ENCODE measurements around the gene TNIK. TPM values are rescaled to one million over a fixed set of nuclear protein-coding genes. Genes with fewer than 3 reads are reported as not detected.
"Not testable (repeated sequence)": the region's sequence is repeated elsewhere in the genome, so short reads cannot be mapped to it uniquely, and the experiment has no call there.

The TNIK gene
- total RNA-seq, 2 donors from 2014 or later = 13.6 to 16.0 TPM

DNA sequence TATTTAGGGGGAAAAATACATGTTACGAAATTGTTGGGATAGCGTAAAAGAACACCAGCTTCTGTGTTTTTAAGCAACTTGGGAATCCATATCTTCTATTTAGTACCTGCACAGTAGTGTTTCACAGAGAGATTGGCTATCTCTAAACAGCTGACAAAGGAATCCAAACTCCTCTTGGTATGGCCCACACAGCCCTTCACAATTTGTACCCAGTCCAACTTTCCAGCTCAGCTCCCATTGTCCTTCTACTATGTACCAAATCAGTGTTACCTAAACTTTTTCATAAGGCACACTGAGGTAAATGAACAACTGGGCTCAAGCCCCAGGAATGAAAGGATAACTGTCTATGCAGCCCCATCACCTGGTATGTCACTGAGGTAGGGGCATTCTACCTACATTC is 61.9 kb downstream of the TNIK start:
- ATAC-seq (no peak), DNase-seq (no peak)
- intact Hi-C loops (cut with DNase I) = loop anchor here in 1 of 2 donors (5.0 kb wide), 1 partner anchor 66 kb away; no protein-coding TSS in a partner anchor

DNA sequence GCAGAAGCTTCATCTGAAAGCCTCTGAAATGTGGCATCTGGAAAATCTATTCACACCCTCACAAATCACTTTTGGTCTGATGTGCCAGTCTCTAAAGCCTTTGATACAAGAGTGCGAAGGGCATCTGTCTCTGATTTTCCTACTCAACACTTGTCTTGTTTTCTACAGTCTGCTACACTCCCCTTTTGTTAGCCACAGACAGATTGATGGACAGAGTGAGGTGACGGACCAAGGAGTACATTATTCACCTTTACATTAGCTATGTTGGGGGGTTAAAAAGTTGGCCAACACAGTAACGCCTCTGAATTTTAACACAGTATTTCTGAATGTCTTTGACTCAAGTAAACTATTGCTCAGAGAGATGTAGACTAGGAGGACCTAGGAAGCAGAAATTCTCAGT is 63.1 kb downstream of the TNIK start:
- no peak for ATAC-seq
- intact Hi-C loops (cut with DNase I) = loop anchor here in 1 of 2 donors (5.0 kb wide), 1 partner anchor 65 kb away; no protein-coding TSS in a partner anchor
- no peak for DNase-seq

DNA sequence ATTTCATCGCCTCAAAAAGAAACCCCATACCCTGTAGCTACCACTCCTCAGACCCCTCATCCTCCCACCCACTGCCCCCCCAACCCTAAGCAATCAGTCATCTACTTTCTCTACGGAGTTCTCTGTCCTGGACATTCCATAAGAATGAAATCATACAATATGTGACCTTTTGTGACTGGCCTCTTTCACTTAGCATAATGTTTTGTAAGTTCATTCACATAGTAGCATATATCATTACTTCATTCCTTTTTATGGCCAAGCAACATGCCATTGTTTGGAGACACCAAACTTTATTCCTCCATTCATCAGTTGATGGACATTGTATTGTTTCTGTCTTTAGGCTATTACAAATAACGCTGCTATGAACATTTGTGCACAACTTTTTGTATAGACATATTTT is 64.2 kb downstream of the TNIK start:
- intact Hi-C loops (cut with DNase I) = loop anchor here in 1 of 2 donors (5.0 kb wide), 1 partner anchor 64 kb away; no protein-coding TSS in a partner anchor
- ATAC-seq (no peak), DNase-seq (no peak)

DNA sequence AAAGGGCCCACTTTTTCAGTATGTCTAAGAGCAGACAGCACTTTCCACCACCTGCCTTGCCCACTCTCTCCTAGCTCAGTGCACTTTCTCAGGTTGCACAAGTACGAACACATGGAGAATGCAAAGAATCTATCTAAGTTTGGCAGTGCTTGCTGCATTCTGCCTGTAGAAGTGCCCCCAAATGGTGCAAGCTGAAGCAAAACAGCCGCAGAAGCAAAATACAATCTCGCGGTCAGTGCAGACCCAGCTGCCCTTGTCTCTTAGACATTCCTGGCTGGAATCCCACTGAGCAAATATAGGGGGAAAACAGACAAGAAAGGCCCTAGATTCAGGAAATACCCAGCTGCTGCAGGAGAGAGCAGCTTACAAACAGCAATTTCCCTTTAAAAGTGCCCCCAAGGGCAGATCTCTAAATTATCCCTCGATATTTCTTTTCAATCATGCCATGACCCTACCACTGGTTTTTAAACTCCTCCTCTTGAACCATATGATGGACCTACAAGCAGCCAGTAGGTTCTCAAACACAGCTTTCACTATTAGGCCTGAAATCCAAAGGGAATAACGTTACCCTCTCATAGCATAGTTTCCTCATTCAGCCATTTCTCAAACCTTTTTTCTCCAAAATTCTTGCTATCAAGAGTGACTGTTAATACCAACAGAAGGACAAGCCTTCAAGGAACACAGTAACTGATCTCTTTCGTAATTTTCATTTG is 67.0 kb downstream of the TNIK start:
- intact Hi-C loops (cut with DNase I) = no loop called here
- peak in 1 of 2 donors; percentile 11 for ATAC-seq

DNA sequence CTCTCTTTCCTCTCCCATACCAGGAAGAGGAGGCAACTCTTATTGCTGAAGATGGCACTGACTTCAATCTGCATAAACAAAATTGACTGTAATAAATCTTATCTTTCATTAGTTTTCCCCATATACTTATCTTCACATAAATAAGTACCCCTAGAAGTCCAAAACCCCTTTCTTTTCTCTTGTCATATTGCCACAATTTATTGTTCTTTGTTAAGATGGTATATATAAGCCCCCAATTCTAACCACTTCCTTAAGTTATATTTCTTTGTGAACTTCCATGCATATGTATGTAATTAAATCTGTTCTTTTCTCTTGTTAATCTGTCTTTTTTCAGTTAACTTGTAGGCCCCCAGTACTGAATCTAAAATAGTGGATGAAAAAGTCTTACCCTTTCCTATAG is 68.8 kb downstream of the TNIK start:
- ATAC-seq (no peak), DNase-seq (no peak)
- intact Hi-C loops (cut with DNase I) = no loop called here

More for the DNA sequence above, 67.0 kb downstream of the TNIK start:
- no peak for DNase-seq

DNA sequence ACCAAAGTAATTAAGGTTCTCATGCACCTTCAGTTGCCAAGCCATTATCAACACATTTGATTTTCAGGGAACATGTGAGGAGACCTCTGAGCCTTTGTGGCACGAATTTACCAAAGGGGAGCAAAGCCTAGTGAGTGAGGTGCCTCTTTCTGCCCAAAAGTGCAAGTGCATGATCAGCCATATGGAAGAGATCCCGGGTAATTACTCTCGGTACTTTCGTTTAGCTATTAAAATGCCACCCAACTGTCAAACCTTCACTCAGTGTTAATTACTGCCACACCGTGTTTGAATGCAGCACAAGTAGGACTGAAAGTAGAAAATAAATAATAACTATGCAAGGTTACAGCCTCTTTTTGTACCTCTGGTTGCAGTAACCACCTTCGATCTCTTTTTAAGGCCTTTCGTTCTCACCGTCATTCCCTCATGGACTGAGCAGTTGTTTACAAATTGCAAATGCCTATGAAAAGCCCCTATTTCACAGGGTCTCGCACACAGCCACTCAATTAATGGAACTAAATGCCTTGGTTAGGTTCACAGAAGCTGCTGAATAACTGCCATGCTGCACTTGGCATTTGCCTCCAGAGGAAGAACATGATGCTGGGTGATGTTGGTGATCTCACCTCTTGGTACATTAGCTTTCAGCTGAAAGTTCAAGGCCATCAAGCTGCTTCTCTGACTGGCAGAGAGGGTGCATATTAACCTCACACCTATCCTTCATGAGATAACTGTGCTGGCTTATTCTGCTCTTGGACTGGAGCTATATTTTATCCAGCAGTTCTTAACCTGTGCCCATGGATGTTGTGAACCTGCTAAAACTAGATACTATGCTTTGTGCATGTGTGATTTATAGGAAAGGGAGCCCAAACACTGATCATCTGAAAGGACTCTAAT is 69.9 kb downstream of the TNIK start:
- intact Hi-C loops (cut with DNase I) = no loop called here
- ATAC-seq (peak; percentile 23 to 43), DNase-seq (no peak)

DNA sequence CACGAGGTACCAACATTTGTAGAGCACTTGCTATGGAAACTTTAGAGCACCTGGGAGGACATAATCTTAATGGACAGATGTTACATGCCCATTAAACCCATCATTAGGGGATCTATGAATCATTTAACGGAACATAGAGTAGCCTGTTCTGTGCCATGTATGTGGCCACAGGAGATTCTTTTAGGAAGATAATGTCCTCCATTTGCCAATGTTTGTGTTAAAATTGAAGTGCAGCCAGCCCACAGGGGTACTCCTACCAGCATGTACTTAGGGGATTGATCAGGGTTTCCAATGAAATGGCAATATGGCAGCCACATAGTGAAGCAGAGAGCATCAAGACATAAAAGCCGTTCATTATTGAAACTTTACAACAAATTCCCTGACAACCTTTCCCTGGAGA is 70.7 kb downstream of the TNIK start:
- intact Hi-C loops (cut with DNase I) = no loop called here
- ATAC-seq (no peak), DNase-seq (no peak)

DNA sequence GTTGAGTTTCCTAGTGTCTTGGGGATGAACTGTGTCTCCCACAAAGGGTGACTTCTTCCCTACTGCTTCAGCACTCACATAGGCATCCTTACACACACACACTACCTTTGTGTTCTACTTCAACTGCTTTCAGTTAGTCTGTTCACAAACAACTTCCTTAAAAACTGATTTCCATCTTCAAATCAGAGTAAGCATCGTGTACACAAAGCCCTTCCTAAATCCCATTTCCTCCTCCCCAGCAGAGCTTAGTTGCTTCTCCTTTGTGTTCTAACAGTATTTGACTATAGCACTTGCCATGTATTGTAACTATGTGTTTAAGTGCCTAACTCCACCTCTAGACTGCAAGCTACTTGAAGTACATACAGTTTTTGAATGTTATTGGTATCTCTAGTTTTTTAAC is 71.7 kb downstream of the TNIK start:
- ATAC-seq (no peak), DNase-seq (no peak)
- intact Hi-C loops (cut with DNase I) = no loop called here

DNA sequence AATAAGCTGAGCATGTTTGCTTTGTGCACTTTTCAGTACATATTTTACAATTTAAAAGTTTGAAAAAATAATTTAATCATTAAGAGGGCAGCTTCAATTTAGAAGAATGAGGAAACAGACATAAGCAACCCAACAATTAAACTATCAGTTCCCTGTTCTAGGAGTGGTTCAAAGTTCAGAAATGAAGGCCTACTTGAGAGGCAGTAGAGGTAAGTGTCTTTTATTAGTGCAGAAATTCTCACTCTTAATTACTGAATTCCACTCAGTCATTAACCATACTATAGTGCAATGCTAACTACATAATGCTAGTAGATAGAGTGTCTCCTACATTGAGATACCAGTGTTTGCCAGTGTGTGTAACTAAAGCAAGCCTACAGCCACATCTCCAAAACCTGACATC is 73.1 kb downstream of the TNIK start:
- intact Hi-C loops (cut with DNase I) = no loop called here
- DNase-seq = no peak
- ATAC-seq = no peak

DNA sequence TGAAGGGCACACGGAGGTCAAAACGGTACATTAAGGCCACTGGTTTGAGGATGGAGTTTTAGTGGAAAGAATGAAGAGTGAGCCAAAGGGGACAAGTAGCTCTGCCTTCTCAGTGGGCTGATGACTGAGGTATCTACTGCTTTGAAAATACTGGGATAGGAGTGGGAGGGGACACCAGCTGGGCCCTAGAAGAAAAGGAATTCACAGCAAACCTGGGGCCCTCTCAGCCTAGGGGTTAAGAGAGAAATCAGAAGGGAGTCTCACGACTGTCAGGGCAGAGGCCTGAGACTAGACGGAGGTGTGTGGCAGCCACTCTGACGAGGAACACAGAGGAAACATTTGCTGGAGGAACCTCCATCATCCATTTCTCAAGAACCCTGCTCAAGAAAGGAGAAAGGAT is 75.1 kb downstream of the TNIK start:
- intact Hi-C loops (cut with DNase I) = no loop called here
- DNase-seq (no peak), ATAC-seq (no peak)

DNA sequence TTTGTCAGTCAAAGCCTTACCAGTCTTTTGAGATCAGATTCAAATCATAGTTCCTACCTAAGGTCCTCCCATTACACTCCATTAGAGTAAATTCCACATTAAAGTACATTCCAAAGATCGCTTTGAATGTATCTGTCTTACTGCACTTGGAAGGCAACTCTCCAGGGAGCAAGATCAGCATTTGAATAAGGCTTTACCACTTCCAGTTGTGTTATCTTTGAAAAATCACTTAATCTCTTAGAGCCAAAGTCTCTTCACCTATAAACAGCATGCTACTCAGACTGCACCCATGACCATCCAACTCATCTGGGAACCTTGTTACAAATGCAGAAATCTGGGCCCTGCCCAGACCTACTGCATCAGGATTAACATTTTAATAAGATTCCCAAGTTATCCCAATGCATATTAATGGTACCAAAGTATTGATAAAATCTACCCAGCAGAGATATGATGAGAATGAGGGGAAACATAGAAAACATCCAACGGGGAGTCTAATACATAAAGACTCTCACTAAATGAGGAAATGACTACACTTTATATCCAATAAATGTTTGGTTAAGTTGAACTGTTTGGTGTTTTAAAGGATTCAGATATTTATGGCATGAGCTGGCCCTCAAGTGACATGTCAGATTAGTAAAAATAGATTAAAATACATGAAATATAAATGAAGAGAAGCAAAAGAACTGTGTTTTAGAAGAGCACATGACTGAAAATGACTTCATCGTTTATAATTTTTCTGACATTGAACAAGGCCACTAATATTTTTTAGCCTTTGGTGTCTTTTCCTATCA is 75.9 kb downstream of the TNIK start:
- ATAC-seq = no peak
- intact Hi-C loops (cut with DNase I) = no loop called here
- DNase-seq = no peak

DNA sequence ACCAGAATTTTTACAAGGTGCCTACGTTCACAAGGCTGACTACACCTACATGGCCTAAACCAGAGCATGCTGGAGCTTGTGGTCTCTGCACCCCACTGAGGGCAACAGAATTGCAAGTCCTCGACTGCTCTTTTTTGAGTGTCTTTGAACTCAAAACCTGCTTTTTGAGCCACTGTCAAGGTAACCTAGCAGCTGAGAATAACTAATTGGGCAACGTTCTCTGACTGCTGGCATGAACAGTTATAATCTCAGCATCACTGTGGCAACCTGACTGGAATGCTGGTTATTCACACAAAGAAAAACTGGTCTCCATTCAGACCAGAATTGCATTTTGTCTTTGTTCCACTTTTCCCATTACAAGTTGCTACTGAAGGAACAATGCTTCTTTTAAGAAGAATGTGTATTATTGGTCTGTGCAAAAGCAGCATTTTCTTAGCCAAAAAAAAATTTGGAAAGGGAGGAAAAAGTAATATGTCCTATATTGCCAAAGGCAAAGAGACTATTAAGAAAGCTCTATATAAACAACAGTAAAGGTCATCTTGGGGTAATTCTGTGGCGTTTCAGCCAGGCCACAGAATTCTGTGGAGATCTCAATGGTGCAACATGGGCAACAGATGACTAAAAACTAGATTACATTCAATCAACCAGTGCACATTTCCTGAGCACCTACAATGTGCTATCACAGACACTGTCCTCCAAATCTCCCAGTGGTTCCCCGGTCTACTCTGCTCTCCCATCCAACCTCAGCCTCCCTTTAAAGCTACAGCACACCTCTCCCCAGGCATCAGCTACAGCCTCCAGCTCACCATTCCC is 76.8 kb downstream of the TNIK start:
- ATAC-seq (peak in 1 of 2 donors; percentile 75), DNase-seq (no peak)
- intact Hi-C loops (cut with DNase I) = no loop called here

DNA sequence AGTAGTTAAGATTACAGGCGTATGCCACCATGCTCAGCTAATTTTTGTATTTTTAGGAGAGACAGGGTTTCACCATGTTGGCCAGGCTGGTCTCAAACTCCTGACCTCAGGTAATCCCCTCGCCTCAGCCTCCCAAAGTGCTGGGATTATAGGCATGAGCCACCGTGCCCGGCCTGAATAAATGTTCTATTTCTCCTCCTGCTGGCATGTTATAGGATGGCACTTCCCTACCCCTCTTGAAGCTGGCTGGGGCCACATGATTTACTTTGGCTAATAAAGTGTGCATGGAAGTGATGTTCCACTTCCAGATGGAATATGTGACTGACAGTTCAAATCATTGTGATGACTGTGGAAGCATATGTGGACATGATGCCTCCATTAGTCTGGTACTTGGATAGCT is 77.9 kb downstream of the TNIK start:
- intact Hi-C loops (cut with DNase I); DNase-seq; ATAC-seq: not testable (repeated sequence)

DNA sequence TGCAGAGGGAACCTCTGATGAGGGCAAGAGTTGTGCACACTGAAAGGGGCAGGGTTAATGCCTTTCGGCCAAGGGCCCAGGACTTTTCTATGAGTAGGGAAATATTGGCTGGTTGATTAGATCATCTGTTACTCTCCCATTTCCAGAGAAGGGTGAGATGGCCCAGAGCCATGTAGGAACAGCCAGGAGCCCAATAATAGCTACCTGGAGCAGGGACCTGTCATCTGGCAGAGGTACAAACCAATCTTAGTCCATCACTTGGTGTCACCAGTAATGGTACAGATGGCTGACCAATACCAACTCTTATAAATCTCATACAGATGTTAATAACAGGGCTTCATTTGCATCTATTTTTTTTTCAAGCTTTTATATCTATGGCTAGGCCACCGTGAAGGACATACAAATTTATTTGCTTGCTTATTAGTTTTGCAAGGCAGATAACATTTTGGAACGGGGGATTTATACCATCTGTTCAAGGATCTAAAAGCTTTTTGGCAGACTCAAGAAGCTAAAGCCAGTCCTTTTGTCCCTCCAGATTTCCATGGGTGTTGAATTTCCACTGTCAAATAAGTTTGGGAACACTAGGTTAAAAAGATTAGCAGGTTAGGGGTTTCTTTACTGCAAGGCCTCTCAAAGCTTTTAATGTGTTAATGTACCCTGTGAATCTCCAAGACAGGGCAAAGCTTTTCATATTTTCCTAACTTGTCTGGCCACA is 79.3 kb downstream of the TNIK start:
- intact Hi-C loops (cut with DNase I) = no loop called here
- no peak for ATAC-seq

DNA sequence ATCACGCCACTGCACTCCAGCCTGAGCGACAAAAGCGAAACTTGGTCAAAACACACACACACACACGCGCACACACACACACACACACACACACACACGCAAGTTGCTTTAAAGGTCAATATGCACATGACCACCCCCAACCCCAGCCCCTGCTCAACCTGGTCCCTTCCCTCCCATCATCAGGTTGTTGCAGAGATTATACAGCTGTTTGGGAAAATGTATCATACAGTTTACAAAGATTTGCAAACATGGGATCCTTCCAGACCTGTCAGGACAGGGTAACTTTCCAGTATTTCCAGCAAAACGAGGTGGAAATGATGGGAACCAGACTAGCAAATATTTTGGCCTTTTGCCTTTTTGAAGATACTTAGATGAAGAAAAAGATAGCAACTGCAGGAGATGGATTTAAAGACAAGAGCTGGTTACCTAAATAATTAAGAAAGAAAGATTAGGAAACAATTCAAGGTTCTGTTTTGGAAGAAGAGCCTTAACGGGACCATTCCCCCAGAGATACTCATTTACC is 80.2 kb downstream of the TNIK start:
- DNase-seq = no peak
- no peak for ATAC-seq
- intact Hi-C loops (cut with DNase I) = no loop called here

More for the DNA sequence above, 79.3 kb downstream of the TNIK start:
- DNase-seq = no peak

DNA sequence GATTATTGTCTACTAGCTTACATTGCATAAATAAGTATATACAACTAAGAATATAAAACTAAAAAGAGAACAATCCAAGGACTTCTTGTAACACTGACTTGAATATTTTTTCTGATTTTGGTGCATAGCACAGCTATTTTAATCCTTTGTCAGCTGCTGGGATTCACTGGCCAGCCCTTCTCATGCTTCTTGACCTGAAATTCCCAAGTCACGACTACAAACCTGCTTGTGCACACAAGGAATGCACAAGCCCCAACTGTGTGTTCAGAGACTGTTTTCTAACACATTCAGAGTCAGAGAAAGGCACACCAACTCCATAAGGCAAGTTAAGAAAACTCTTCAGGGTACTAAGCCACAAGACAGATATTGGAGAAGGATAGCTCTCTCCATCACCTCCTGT is 80.9 kb downstream of the TNIK start:
- DNase-seq (no peak), ATAC-seq (no peak)
- intact Hi-C loops (cut with DNase I) = no loop called here

DNA sequence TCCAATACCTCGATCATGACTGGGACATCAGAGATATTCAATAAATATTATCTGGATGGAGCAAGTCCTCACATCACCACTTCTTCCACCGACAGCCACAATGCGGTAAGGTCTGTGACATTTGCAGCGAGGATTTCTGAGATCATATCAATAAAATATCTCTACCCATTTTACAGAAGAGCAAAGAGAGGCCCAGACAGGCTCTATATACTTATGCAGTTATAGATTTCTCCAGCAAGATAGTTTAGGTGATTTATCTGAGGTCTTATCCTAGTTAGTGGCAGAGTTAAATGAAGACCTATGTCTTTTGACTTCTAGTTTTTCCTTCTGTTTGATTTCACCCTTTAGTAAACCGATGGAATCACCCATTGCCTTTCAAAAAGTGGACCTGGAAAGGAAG is 81.6 kb downstream of the TNIK start:
- no peak for DNase-seq
- intact Hi-C loops (cut with DNase I) = no loop called here
- no peak for ATAC-seq

DNA sequence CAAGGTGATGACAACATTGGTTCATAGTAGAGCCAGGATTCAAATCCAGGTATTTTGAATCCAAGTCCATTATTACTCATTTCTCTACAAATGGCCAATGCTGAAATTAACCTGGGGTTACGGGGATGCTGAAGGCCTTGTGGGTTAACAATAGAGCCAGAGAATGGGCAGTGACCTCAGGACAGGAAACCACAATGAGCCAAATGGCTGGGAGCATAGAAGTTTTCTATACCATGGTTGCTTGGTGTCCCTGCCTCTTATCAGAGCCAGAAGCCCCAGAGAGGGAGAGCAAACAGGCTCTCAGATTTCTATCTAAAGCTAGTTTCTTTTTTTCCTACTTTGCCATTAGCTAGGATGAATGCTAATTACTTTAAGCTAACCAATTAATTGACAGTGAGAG is 82.3 kb downstream of the TNIK start:
- DNase-seq (no peak), ATAC-seq (no peak)
- intact Hi-C loops (cut with DNase I) = no loop called here
